Mucosa of gallbladder (tissue), 1 donor: Measurements from ENCODE around the gene SH3TC1. TPM values are rescaled to one million over a fixed set of nuclear protein-coding genes. Genes with fewer than 3 reads are reported as not detected.

ENCODE experiments used
- DNase-seq: peaks from one replicate; pipeline ENCODE4 v3.0.0-alpha.2; 2020; ENCODE audit warnings: low spot score
- total RNA-seq: library from RNA; stranded (reverse); gene quantifications from one replicate; pipeline ENCODE4 v1.2.1, GENCODE V29; 2021
- donor health status: DM: no; HTN: no; CAD: no.

SH3TC1 gene
- total RNA-seq, 1 donor from 2014 or later, result 50.9 TPM

DNA sequence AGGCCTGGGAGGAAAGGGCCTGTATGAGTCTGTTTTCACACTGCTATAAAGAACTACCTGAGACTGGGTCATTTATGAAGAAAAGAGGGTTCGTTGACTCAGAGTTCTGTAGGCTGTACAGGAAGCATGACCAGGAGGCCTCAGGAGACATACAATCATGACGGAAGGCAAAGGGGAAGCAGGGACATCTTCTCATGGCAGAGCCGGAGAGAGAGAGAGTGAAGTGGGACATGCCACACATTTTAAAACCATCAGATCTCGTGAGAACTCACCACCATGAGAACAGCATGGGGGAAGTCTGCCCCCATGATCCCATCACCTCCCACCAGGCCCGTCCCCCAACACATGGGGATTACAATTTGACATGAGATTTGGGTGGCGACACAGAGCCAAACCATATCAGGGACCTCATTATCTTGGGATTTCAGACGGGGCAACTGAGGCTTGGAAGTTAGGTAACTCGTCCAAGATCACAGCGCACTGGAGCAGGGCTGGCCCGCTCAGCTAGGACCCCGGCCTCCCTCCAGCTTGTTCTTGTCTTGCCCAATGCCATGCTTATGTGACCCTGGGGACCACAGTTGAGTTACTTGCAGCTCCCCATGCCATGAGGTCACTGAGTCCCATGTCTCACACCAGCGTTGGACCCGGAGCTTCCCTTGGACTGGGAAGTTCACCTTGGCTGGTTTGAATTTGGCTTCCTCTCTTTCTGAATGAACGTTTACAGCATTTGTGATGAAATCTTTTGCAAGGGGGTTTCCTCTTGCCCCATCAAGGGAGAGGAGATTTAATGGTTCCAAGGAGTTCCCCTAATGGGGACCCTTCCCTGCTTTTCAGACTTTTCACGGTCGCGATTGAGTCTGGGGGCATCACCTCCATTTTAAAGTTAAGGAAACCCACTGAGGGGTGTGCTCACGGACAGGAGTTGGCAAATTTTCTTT lies 88.5 kb downstream of the SH3TC1 start:
- no peak for DNase-seq

DNA sequence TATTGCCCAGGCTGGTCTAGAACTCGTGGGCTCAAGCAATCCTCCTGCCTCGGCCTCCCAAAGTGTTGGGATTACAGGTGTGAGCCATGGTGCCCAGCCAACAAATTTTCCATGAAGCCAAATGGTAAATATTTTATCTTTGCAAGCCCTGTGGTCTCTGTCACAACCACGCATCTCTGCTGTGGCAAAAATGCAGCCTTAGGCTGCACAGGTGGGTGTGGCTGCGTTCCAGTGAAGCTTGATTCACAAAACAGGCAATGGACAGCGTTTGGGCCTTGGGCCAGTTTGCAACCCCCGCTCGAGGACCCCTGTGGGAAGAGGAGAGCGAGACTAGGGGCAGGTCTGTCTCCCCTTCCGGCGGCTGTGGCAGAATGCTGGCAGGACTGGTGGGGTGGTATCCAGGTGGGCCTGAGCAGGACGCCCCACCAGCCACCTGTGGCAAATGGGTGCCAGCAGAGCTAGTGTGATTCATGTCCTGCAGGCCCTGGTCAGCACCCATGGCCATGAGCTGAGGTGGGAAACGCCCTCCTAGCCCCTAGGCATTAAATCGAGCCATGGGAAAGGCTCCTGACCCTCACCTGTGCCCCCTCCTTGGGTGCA lies 90.2 kb downstream of the SH3TC1 start:
- no peak for DNase-seq

DNA sequence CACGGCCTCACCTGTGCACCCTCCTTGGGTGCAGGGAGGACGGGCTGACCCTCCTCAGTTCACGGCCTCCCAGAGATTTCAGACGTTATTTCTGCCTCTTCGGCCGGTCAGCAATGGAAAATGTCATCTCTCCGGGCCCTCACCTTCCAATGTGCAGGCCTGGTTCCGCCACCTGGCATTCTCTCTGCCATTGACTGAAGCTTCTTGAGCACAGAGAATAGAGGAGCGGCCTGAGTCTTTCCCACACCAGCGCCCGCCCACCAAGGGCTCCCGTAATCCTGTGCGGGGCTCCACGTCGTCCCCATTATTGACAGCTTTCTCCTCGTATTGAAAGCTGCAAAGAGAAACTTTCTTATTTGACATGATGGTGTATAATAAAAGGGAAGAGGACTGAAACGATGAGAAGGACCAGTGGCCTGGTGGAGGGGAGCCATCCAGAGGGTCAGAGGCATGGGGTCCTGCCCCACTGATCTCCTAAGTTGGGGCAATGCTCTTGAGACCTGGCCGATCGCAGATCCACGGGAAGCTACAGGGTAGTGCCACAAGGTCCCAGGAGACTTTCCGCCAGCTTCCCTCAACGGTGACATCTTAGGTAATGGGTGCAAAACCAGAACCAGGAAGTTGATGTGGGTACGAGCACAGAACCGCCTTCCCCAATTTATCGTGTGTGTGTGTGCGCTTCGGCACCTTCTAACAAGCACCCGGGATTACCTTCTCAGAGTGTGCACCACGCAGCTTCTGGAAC lies 91.0 kb downstream of the SH3TC1 start:
- DNase-seq, result no peak

DNA sequence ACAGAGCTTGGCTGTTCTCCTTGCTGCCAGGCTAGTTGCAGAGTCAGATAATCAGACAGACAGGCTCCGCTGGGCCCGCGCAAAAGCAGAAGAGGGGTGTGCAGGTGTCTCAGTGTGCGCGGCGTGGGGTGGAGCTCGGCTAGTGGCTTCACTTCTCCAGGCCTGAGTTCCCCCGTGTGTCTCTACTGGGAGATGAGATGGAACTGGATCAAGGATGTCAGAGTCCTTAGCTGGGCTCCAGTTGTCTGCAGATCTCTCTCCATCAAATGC lies 91.5 kb downstream of the SH3TC1 start:
- no peak for DNase-seq

Other genes starting within 250 kb of the SH3TC1 start
- 11.3 TPM for gene ABLIM2, start 40.5 kb upstream of the SH3TC1 start, total RNA-seq
- 20.3 TPM for gene HTRA3, start 70.5 kb downstream of the SH3TC1 start, total RNA-seq
- gene ACOX3, start 241.4 kb downstream of the SH3TC1 start, total RNA-seq, result 29.0 TPM
- 22.8 TPM for gene TRMT44, start 241.5 kb downstream of the SH3TC1 start, total RNA-seq